CD8-positive, alpha-beta memory T cell (primary cell): ENCODE data around the gene MFF. TPM values are rescaled to one million over a fixed set of nuclear protein-coding genes. Genes with fewer than 3 reads are reported as not detected.

Experiments
- polyA plus RNA-seq: library from polyadenylated mRNA; unstranded; fragments of 300-500 nt; fragmentation: Illumina TruSeq; gene quantifications from one replicate; pipeline ENCODE4 v1.2.3, GENCODE V29; 2021
- total RNA-seq, 2 experiments: library from RNA; stranded (reverse); gene quantifications; one replicate each; pipeline ENCODE4 v1.2.3, GENCODE V29; 2021

Gene MFF
- total and polyA plus RNA-seq, 3 experiments from 2014 or later, result 64.6 to 132 (median 67.0) TPM

Other genes with a start within 250 kb of the MFF start
- gene COL4A4, start 161.0 kb upstream of the MFF start, total RNA-seq, result not detected
- 0.08 TPM for gene COL4A4, start 161.0 kb upstream of the MFF start, polyA plus RNA-seq
- not detected for gene COL4A3, start 160.6 kb upstream of the MFF start, total RNA-seq
- gene COL4A3, start 160.6 kb upstream of the MFF start, polyA plus RNA-seq, result not detected
- not detected for gene TM4SF20, start 54.1 kb downstream of the MFF start, total RNA-seq
- gene TM4SF20, start 54.1 kb downstream of the MFF start, polyA plus RNA-seq, result not detected
- not detected for gene SCYGR1, start 62.7 kb downstream of the MFF start, total RNA-seq
- gene SCYGR1, start 62.7 kb downstream of the MFF start, polyA plus RNA-seq, result not detected
- 100 to 1,000 TPM; 139 to 141 TPM for gene AGFG1, start 146.9 kb downstream of the MFF start, total RNA-seq
- 31.6 TPM for gene AGFG1, start 146.9 kb downstream of the MFF start, polyA plus RNA-seq